ENCODE data around the gene NSL1. TPM values are rescaled to one million over a fixed set of nuclear protein-coding genes. Genes with fewer than 3 reads are reported as not detected.

NSL1 gene
- total RNA-seq, 1 donor from 2014 or later: 77.6 TPM

GRCh38 chr1:212828395-212828794, 36.8 kb upstream of the NSL1 start:
- Histone ChIP-seq H3K9ac (no peak overlapping the region), H3F3A (ENCODE audit: low read depth) (no peaks in the 10 kb centered on the region), H3K4me3 (no peak overlapping the region), H3K36me3 (no peaks in the 10 kb centered on the region), H3K27ac (no peak overlapping the region), H4K20me1 (ENCODE audit: low read depth) (no peaks in the 10 kb centered on the region), H3K27me3 (no peaks in the 10 kb centered on the region), H2AFZ (replicated peaks) (no peak overlapping the region), H3K9me3 (ENCODE audit: low read depth) (no peaks in the 10 kb centered on the region), H3K4me1 (no peaks in the 10 kb centered on the region), H3K79me2 (ENCODE audit: low read depth) (no peaks in the 10 kb centered on the region), H3K4me2 (no peak overlapping the region)
- peaks cover 2% of the 10 kb centered on the region for H3K4me1 Mint-ChIP-seq
- H3K27me3 Mint-ChIP-seq (ENCODE audit: insufficient read depth, low read depth): no peaks in the 10 kb centered on the region
- DNase-seq (ENCODE audit: low spot score): no peak
- no peaks in the 10 kb centered on the region for H3K36me3 Mint-ChIP-seq
- H3K27ac Mint-ChIP-seq: no peak overlapping the region
- peaks cover 18% of the 10 kb centered on the region for H3K9me3 Mint-ChIP-seq
- H3K4me3 Mint-ChIP-seq: no peak overlapping the region
- TF ChIP-seq EZH2 (IDR thresholded peaks at IDR 0.05) (no peak), EZH2phosphoT487 (IDR thresholded peaks at IDR 0.05) (no peak), CTCF (IDR thresholded peaks at IDR 0.05) (no peak)

GRCh38 chr1:212827831-212828278, 36.3 kb upstream of the NSL1 start:
- no peaks in the 10 kb centered on the region for H3K36me3 ChIP-seq
- no peaks in the 10 kb centered on the region for H3F3A ChIP-seq (ENCODE audit: low read depth)
- Mint-ChIP-seq H3K36me3 (no peaks in the 10 kb centered on the region), H3K4me3 (no peak overlapping the region), H3K27ac (no peak overlapping the region), H3K4me1 (peaks cover 2% of the 10 kb centered on the region), H3K9me3 (peaks cover 18% of the 10 kb centered on the region), H3K27me3 (ENCODE audit: insufficient read depth, low read depth) (no peaks in the 10 kb centered on the region)
- no peak for TF ChIP-seq CTCF (IDR thresholded peaks at IDR 0.05)
- TF ChIP-seq EZH2phosphoT487 (IDR thresholded peaks at IDR 0.05): no peak
- no peak for TF ChIP-seq EZH2 (IDR thresholded peaks at IDR 0.05)
- H2AFZ ChIP-seq (replicated peaks): no peak overlapping the region
- no peak for DNase-seq (ENCODE audit: low spot score)
- no peak overlapping the region for H3K27ac ChIP-seq
- no peak overlapping the region for H3K4me3 ChIP-seq
- H4K20me1 ChIP-seq (ENCODE audit: low read depth): no peaks in the 10 kb centered on the region
- H3K27me3 ChIP-seq: no peaks in the 10 kb centered on the region
- H3K79me2 ChIP-seq (ENCODE audit: low read depth): no peaks in the 10 kb centered on the region
- no peaks in the 10 kb centered on the region for H3K9me3 ChIP-seq (ENCODE audit: low read depth)
- no peak overlapping the region for H3K9ac ChIP-seq
- no peaks in the 10 kb centered on the region for H3K4me1 ChIP-seq
- H3K4me2 ChIP-seq: no peak overlapping the region

GRCh38 chr1:212827171-212827776, 35.7 kb upstream of the NSL1 start:
- Histone ChIP-seq H3K9me3 (ENCODE audit: low read depth) (no peaks in the 10 kb centered on the region), H3K4me3 (no peak overlapping the region), H3K4me2 (no peak overlapping the region), H3K27ac (no peak overlapping the region), H3F3A (ENCODE audit: low read depth) (no peaks in the 10 kb centered on the region), H2AFZ (replicated peaks) (no peak overlapping the region), H3K36me3 (no peaks in the 10 kb centered on the region), H3K9ac (no peak overlapping the region), H3K4me1 (no peaks in the 10 kb centered on the region), H3K27me3 (no peaks in the 10 kb centered on the region), H3K79me2 (ENCODE audit: low read depth) (no peaks in the 10 kb centered on the region), H4K20me1 (ENCODE audit: low read depth) (no peaks in the 10 kb centered on the region)
- H3K36me3 Mint-ChIP-seq: no peaks in the 10 kb centered on the region
- no peak for TF ChIP-seq EZH2 (IDR thresholded peaks at IDR 0.05)
- no peak for TF ChIP-seq CTCF (IDR thresholded peaks at IDR 0.05)
- TF ChIP-seq EZH2phosphoT487 (IDR thresholded peaks at IDR 0.05): no peak
- H3K27ac Mint-ChIP-seq: no peak overlapping the region
- peaks cover 2% of the 10 kb centered on the region for H3K4me1 Mint-ChIP-seq
- no peaks in the 10 kb centered on the region for H3K27me3 Mint-ChIP-seq (ENCODE audit: insufficient read depth, low read depth)
- DNase-seq (ENCODE audit: low spot score): no peak
- H3K9me3 Mint-ChIP-seq: peaks cover 18% of the 10 kb centered on the region
- no peak overlapping the region for H3K4me3 Mint-ChIP-seq
